HL-60/S4 treated with phorbol 12-myristate 13-acetate at 8.2 ng/mL for 4 days and 3 days (cell line): Measurements from ENCODE around the gene OR4F6.

Source experiments
- in situ Hi-C: fragments of 300-500 bp; cut with MboI; formaldehyde crosslinking; loops from 2 replicates; pipeline ENCODE4 v1.15.0; 2022; ENCODE audit warnings: low sequenced_read_pairs

OR4F6 gene

GRCh38 chr15:101804375-101804774 lies 1.1 kb downstream of the OR4F6 start:
- in situ Hi-C loops, result no loop called here

- in situ Hi-C loops, result no loop called here
Observed at GRCh38 chr15:101804941-101805340, 1.6 kb downstream of the OR4F6 start.

- in situ Hi-C loops, result no loop called here
Observed at GRCh38 chr15:101805605-101806345, 2.5 kb downstream of the OR4F6 start.

- in situ Hi-C loops, result no loop called here
Observed at GRCh38 chr15:101807345-101807945, 4.1 kb downstream of the OR4F6 start.

GRCh38 chr15:101808201-101808600 lies 4.9 kb downstream of the OR4F6 start:
- in situ Hi-C loops, result no loop called here

- in situ Hi-C loops, result no loop called here
Observed at GRCh38 chr15:101810456-101810855, 7.1 kb downstream of the OR4F6 start.

- in situ Hi-C loops, result no loop called here
Observed at GRCh38 chr15:101810876-101811275, 7.6 kb downstream of the OR4F6 start.

GRCh38 chr15:101811902-101812301 lies 8.6 kb downstream of the OR4F6 start, which contains the start of gene OR4F15:
OR4F15 (plus strand) TSS chr15:101812202; CDS start chr15:101818187, 5,985 bp downstream.
- in situ Hi-C loops, result no loop called here

GRCh38 chr15:101813803-101814534 lies 10.7 kb downstream of the OR4F6 start:
- in situ Hi-C loops, result no loop called here

- in situ Hi-C loops, result no loop called here
Observed at GRCh38 chr15:101820781-101821180, 17.5 kb downstream of the OR4F6 start.

- in situ Hi-C loops, result no loop called here
Observed at GRCh38 chr15:101827257-101827656, 23.9 kb downstream of the OR4F6 start.

- in situ Hi-C loops, result no loop called here
Observed at GRCh38 chr15:101828774-101829173, 25.5 kb downstream of the OR4F6 start.

- in situ Hi-C loops, result no loop called here
Observed at GRCh38 chr15:101841656-101842055, 38.3 kb downstream of the OR4F6 start.

GRCh38 chr15:101844916-101845315 lies 41.6 kb downstream of the OR4F6 start:
- in situ Hi-C loops, result no loop called here

- in situ Hi-C loops, result no loop called here
Observed at GRCh38 chr15:101852356-101852755, 49.0 kb downstream of the OR4F6 start.
